ENCODE measurements around the gene FGF5. TPM values are rescaled to one million over a fixed set of nuclear protein-coding genes. Genes with fewer than 3 reads are reported as not detected.

Gene FGF5
- total RNA-seq, 4 donors from 2014 or later, result 0.14 to 4.1 (median 0.16) TPM; not detected in 1

- no peak for DNase-seq
- in situ Hi-C loops (cut with MboI; ENCODE audit: low pct_ligation_motif_present in 1 of 4, low pct_unique_long_range_greater_than_20kb in 1 of 4, low sequenced_read_pairs in 3 of 4), result no loop called here
- H3K36me3 ChIP-seq, result no peaks in the 10 kb centered on the region
- H3K4me3 ChIP-seq, result no peak overlapping the region
- H3K9me3 ChIP-seq, result no peaks in the 10 kb centered on the region
- intact Hi-C loops (cut with DNase I; ENCODE audit: low total_unique reads), result no loop called here
- H3K27me3 ChIP-seq, result peaks cover 11% of the 10 kb centered on the region
- 54 to 91% methylated on average over 2 of the region's 2 CpGs for WGBS, 2 donors (ENCODE audit: low coverage in 1 of 2)
- TF ChIP-seq POLR2AphosphoS5 (IDR thresholded peaks at IDR 0.05) (no peak), CTCF (IDR thresholded peaks at IDR 0.05) (no peak), EP300 (IDR thresholded peaks at IDR 0.05; ENCODE audit: low read depth) (no peak)
- no peaks in the 10 kb centered on the region for H3K4me1 ChIP-seq
- H3K27ac ChIP-seq, result no peak overlapping the region
Measured at GRCh38 chr4:80229590-80229989, 36.9 kb upstream of the FGF5 start.

DNA sequence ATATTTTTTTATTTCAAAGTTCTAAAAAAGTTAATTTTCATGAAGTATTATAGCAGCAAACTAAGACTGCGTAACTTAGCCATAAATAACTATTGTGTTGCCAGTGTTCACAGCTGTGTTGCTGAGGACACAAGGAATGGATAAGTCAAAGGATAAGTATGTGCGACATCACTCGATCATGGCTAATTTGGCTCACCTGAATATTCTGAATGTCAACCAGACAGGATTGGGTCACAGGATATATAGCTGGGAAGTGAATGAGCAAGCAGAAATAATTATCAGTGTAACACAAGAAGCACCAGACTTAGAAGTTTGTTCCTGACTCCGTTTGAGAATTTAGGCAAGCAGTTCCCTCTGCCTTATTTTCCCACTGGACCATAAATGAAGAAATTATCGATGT, 35.3 kb upstream of the FGF5 start:
- H3K4me1 ChIP-seq, result no peaks in the 10 kb centered on the region
- no peaks in the 10 kb centered on the region for H3K9me3 ChIP-seq
- no peaks in the 10 kb centered on the region for H3K36me3 ChIP-seq
- DNase-seq, result no peak
- in situ Hi-C loops (cut with MboI; ENCODE audit: low pct_ligation_motif_present in 1 of 4, low pct_unique_long_range_greater_than_20kb in 1 of 4, low sequenced_read_pairs in 3 of 4) (no loop called here), intact Hi-C loops (cut with DNase I; ENCODE audit: low total_unique reads) (no loop called here)
- 88% methylated on average over 5 of the region's 5 CpGs for WGBS, 2 donors (ENCODE audit: low coverage in 1 of 2)
- H3K27me3 ChIP-seq, result peaks cover 16% of the 10 kb centered on the region
- TF ChIP-seq POLR2AphosphoS5 (IDR thresholded peaks at IDR 0.05), result no peak
- TF ChIP-seq EP300 (IDR thresholded peaks at IDR 0.05; ENCODE audit: low read depth), result no peak
- TF ChIP-seq CTCF (IDR thresholded peaks at IDR 0.05), result no peak
- TF ChIP-seq POLR2A (IDR thresholded peaks at IDR 0.05), result no peak
- no peak overlapping the region for H3K4me3 ChIP-seq
- no peak overlapping the region for H3K27ac ChIP-seq

- no peak overlapping the region for H3K4me3 ChIP-seq
- in situ Hi-C loops (cut with MboI; ENCODE audit: low pct_ligation_motif_present in 1 of 4, low pct_unique_long_range_greater_than_20kb in 1 of 4, low sequenced_read_pairs in 3 of 4) (no loop called here), intact Hi-C loops (cut with DNase I; ENCODE audit: low total_unique reads) (no loop called here)
- H3K9me3 ChIP-seq, result no peaks in the 10 kb centered on the region
- no peaks in the 10 kb centered on the region for H3K4me1 ChIP-seq
- TF ChIP-seq CTCF (IDR thresholded peaks at IDR 0.05) (no peak), POLR2AphosphoS5 (IDR thresholded peaks at IDR 0.05) (no peak), POLR2A (IDR thresholded peaks at IDR 0.05) (no peak), EP300 (IDR thresholded peaks at IDR 0.05; ENCODE audit: low read depth) (no peak)
- peaks cover 20% of the 10 kb centered on the region for H3K27me3 ChIP-seq
- no peak for DNase-seq
- H3K36me3 ChIP-seq, result no peaks in the 10 kb centered on the region
- H3K27ac ChIP-seq, result no peak overlapping the region
- WGBS, 2 donors (ENCODE audit: low coverage in 1 of 2), result 83 to 84% methylated on average over 2 of the region's 2 CpGs
Measured at GRCh38 chr4:80232707-80233370, 33.6 kb upstream of the FGF5 start.

DNA sequence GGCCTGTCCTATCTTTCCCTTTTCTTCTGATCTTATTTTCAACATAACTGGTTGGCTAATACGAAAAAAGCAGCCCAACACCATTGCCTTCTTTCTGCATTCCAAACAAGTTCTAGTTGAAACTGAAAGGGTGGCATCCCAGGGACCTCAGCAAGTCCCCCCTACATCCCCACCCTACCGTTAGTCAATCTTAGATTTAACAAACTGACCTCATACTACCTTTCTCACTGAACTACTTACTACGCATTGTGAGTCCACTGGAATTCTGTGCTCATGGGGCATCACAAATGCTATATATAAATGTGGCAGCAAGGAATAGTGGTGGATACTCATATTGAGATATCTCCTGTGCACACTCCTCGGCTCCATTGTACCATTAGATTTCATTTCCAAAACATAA, 33.1 kb upstream of the FGF5 start:
- no peak for TF ChIP-seq POLR2A (IDR thresholded peaks at IDR 0.05)
- no peak for TF ChIP-seq POLR2AphosphoS5 (IDR thresholded peaks at IDR 0.05)
- no peak for TF ChIP-seq EP300 (IDR thresholded peaks at IDR 0.05; ENCODE audit: low read depth)
- TF ChIP-seq CTCF (IDR thresholded peaks at IDR 0.05), result no peak
- Histone ChIP-seq H3K9me3 (no peaks in the 10 kb centered on the region), H3K27me3 (peaks cover 16% of the 10 kb centered on the region), H3K36me3 (no peaks in the 10 kb centered on the region), H3K27ac (no peak overlapping the region), H3K4me3 (no peak overlapping the region), H3K4me1 (no peaks in the 10 kb centered on the region)
- in situ Hi-C loops (cut with MboI; ENCODE audit: low pct_ligation_motif_present in 1 of 4, low pct_unique_long_range_greater_than_20kb in 1 of 4, low sequenced_read_pairs in 3 of 4), result no loop called here
- 86 to 90% methylated on average over 2 to 4 of the region's 4 CpGs for WGBS, 2 donors (ENCODE audit: low coverage in 1 of 2)
- no peak for DNase-seq
- intact Hi-C loops (cut with DNase I; ENCODE audit: low total_unique reads), result no loop called here

Measured in transverse colon (tissue), 4 donors.